Keratinocyte (primary cell): ENCODE data around the gene ZNF787. TPM values are rescaled to one million over a fixed set of nuclear protein-coding genes. Genes with fewer than 3 reads are reported as not detected.

Experiments used
- DNase-seq: peaks from one replicate; pipeline ENCODE4 v3.0.0-alpha.2; 2011; ENCODE audit warnings: low read depth, missing footprints, low spot score
- FAIRE-seq: peaks from 2 replicates; lab custom pipeline; 2011; peaks lifted over from hg19 to GRCh38; lab: Jason Lieb, UNC
- H2AFZ ChIP-seq: 2 replicates; pipeline ENCODE4 v1.6.0; 2012; ENCODE audit warnings: low read length, control low read depth, inconsistent platforms; ENCODE audit not compliant: control insufficient read depth
- H3K27ac ChIP-seq: 2 replicates; pipeline ENCODE4 v1.5.1; 2011; ENCODE audit warnings: low read length; ENCODE audit not compliant: control insufficient read depth, insufficient read depth
- H3K27me3 ChIP-seq: 3 replicates; pipeline ENCODE4 v1.6.0; 2011; ENCODE audit warnings: low read length; ENCODE audit not compliant: control insufficient read depth, insufficient read depth; ENCODE audit errors: extremely low read depth
- H3K36me3 ChIP-seq, 2 experiments: 2 replicates in 1 of 2; 3 replicates in 1 of 2; pipeline ENCODE4 v1.5.1; 2011; ENCODE audit warnings: low read length in 2 of 2, mild to moderate bottlenecking in 1 of 2; ENCODE audit not compliant: control insufficient read depth in 2 of 2, insufficient read depth in 2 of 2; ENCODE audit errors: extremely low read depth in 1 of 2
- H3K4me1 ChIP-seq: 3 replicates; pipeline ENCODE4 v1.5.1; 2011; ENCODE audit warnings: low read length; ENCODE audit not compliant: control insufficient read depth, insufficient read depth; ENCODE audit errors: extremely low read depth
- H3K4me2 ChIP-seq: 3 replicates; pipeline ENCODE4 v1.6.0; 2011; ENCODE audit warnings: low read depth, low read length; ENCODE audit not compliant: control insufficient read depth, insufficient read depth; ENCODE audit errors: extremely low read depth
- H3K4me3 ChIP-seq, 3 experiments: fragments of 200-600 bp in 1 of 3; sonication (generic) in 1 of 3; 2 replicates in 2 of 3; 3 replicates in 1 of 3; pipeline ENCODE4 v1.5.1; 2011 to 2016; ENCODE audit warnings: low read length in 3 of 3, mild to moderate bottlenecking in 3 of 3, control low read depth in 2 of 3, inconsistent platforms in 1 of 3, low read depth in 1 of 3, mixed read lengths in 1 of 3, mixed run types in 1 of 3, moderate library complexity in 1 of 3; ENCODE audit not compliant: control insufficient read depth in 2 of 3, insufficient read depth in 2 of 3; ENCODE audit errors: extremely low read depth in 1 of 3
- H3K79me2 ChIP-seq: 2 replicates; pipeline ENCODE4 v1.6.0; 2012; ENCODE audit warnings: low read length; ENCODE audit not compliant: control insufficient read depth, insufficient read depth
- H3K9ac ChIP-seq: 3 replicates; pipeline ENCODE4 v1.6.0; 2011; ENCODE audit warnings: low read length; ENCODE audit not compliant: control insufficient read depth, insufficient read depth; ENCODE audit errors: extremely low read depth
- H3K9me1 ChIP-seq: 3 replicates; pipeline ENCODE4 v1.6.0; 2011; ENCODE audit warnings: low read length; ENCODE audit not compliant: control insufficient read depth, insufficient read depth; ENCODE audit errors: extremely low read depth
- H3K9me3 ChIP-seq: 2 replicates; pipeline ENCODE4 v1.5.1; 2012; ENCODE audit warnings: low read depth, low read length; ENCODE audit not compliant: control insufficient read depth
- H4K20me1 ChIP-seq: 3 replicates; pipeline ENCODE4 v1.6.0; 2011; ENCODE audit warnings: low read length; ENCODE audit not compliant: control insufficient read depth, insufficient read depth; ENCODE audit errors: extremely low read depth
- CTCF ChIP-seq, 3 experiments: IDR thresholded peaks in 1 of 3; conservative IDR thresholded peaks in 1 of 3; optimal IDR thresholded peaks in 1 of 3; 2 replicates in 2 of 3; 3 replicates in 1 of 3; pipeline versions ENCODE3 to v1.5.1; 2011; ENCODE audit warnings: low read length in 3 of 3, mild to moderate bottlenecking in 3 of 3, moderate library complexity in 2 of 3, control low read depth in 1 of 3, inconsistent platforms in 1 of 3; ENCODE audit not compliant: insufficient read depth in 2 of 3; ENCODE audit errors: extremely low read depth in 1 of 3
- EZH2 ChIP-seq: IDR thresholded peaks from one replicate; pipeline ENCODE4 v1.6.1; 2012; ENCODE audit warnings: inconsistent platforms, mild to moderate bottlenecking, low read length, moderate library complexity
- dilution Hi-C: fragments of 300-500 bp; cut with MboI; formaldehyde crosslinking; loops from one replicate; pipeline ENCODE4 v1.7.0; 2020; ENCODE audit warnings: low sequenced_read_pairs; ENCODE audit not compliant: extremely low pct_ligation_motif_present
- polyA plus RNA-seq, 5 experiments: library from polyadenylated mRNA; depleted of rRNA in 3 of 5; stranded (reverse) in 3 of 5; stranded (forward) in 1 of 5; unstranded in 1 of 5; fragments of >200 nt; gene quantifications; 1 replicate in 1 of 5; 2 replicates in 3 of 5; 3 replicates in 1 of 5; pipeline versions ENCODE4 v1.2.1 to v1.2.3, GENCODE V29; 2011 to 2012; ENCODE audit warnings: missing spikeins in 2 of 5, low read depth in 1 of 5, low replicate concordance in 1 of 5

ZNF787 gene
- polyA plus RNA-seq, 1 donor (not counting 4 experiments of a cell fraction or from before 2014, with no cell fraction given), result 5.6 TPM

GRCh38 chr19:56116606-56117005, 4.5 kb downstream of the ZNF787 start:
- TF ChIP-seq EZH2 (no peak), CTCF (optimal IDR thresholded peaks at IDR 0.05 in 1 of 3, IDR thresholded peaks at IDR 0.05 in 1 of 3, conservative IDR thresholded peaks at IDR 0.05 in 1 of 3; ENCODE audit: extremely low read depth in 1 of 3, insufficient read depth in 2 of 3, low read length in 3 of 3) (no peak)
- FAIRE-seq (no peak), DNase-seq (no peak)
- no peak overlapping the region for H2AFZ ChIP-seq
- H3K9ac ChIP-seq, result no peak overlapping the region
- peaks cover 36% of the 10 kb centered on the region for H4K20me1 ChIP-seq
- H3K4me3 ChIP-seq, result no peak overlapping the region
- H3K27me3 ChIP-seq, result no peaks in the 10 kb centered on the region
- H3K9me1 ChIP-seq, result peaks cover 2% of the 10 kb centered on the region
- H3K9me3 ChIP-seq, result no peaks in the 10 kb centered on the region
- H3K4me1 ChIP-seq, result peaks cover 14% of the 10 kb centered on the region
- H3K4me2 ChIP-seq, result no peak overlapping the region
- no peak overlapping the region for H3K27ac ChIP-seq
- peaks cover 7 to 18% of the 10 kb centered on the region in 2 experiments for H3K36me3 ChIP-seq
- peaks cover 86% of the 10 kb centered on the region for H3K79me2 ChIP-seq
- dilution Hi-C loops, result no loop called here

GRCh38 chr19:56115490-56115889, 5.6 kb downstream of the ZNF787 start:
- no peak for FAIRE-seq
- TF ChIP-seq CTCF (optimal IDR thresholded peaks at IDR 0.05 in 1 of 3, IDR thresholded peaks at IDR 0.05 in 1 of 3, conservative IDR thresholded peaks at IDR 0.05 in 1 of 3; ENCODE audit: extremely low read depth in 1 of 3, insufficient read depth in 2 of 3, low read length in 3 of 3) (no peak), EZH2 (no peak)
- H3K9ac ChIP-seq, result no peak overlapping the region
- H3K4me1 ChIP-seq, result peaks cover 14% of the 10 kb centered on the region
- peaks cover 7 to 18% of the 10 kb centered on the region in 2 experiments for H3K36me3 ChIP-seq
- H3K9me1 ChIP-seq, result peaks cover 2% of the 10 kb centered on the region
- no peak for DNase-seq
- dilution Hi-C loops, result no loop called here
- no peak overlapping the region for H3K4me2 ChIP-seq
- H3K79me2 ChIP-seq, result peaks cover 97% of the 10 kb centered on the region
- no peaks in the 10 kb centered on the region for H3K27me3 ChIP-seq
- H4K20me1 ChIP-seq, result peaks cover 36% of the 10 kb centered on the region
- no peak overlapping the region for H2AFZ ChIP-seq
- no peak overlapping the region for H3K27ac ChIP-seq
- no peaks in the 10 kb centered on the region for H3K9me3 ChIP-seq
- no peak overlapping the region for H3K4me3 ChIP-seq
